NOMO-1 treated with dmso at 0.1 percent for 144 hours (cell line): Measurements from ENCODE around the gene ARMC3.

Experiments
- DNase-seq: peaks from one replicate; lab custom pipeline; 2025; ENCODE audit not compliant: unreplicated experiment; lab: John Stamatoyannopoulos, UW

Gene ARMC3

GRCh38 chr10:22988581-22989360 lies 60.9 kb downstream of the ARMC3 start:
- DNase-seq, result no peak

- no peak for DNase-seq
These were observed 62.6 kb downstream of the ARMC3 start for GRCh38 chr10:22990443-22990842.

GRCh38 chr10:22992075-22992474 lies 64.2 kb downstream of the ARMC3 start:
- no peak for DNase-seq

- no peak for DNase-seq
These were observed 64.8 kb downstream of the ARMC3 start for GRCh38 chr10:22992621-22993020.

GRCh38 chr10:22993314-22993713 lies 65.5 kb downstream of the ARMC3 start:
- no peak for DNase-seq

GRCh38 chr10:22997096-22997495 lies 69.2 kb downstream of the ARMC3 start:
- DNase-seq, result no peak

GRCh38 chr10:22998091-22998490 lies 70.2 kb downstream of the ARMC3 start:
- no peak for DNase-seq

GRCh38 chr10:22999942-23000341 lies 72.1 kb downstream of the ARMC3 start:
- no peak for DNase-seq

GRCh38 chr10:23001901-23002516 lies 74.2 kb downstream of the ARMC3 start:
- no peak for DNase-seq

- DNase-seq, result no peak
These were observed 77.3 kb downstream of the ARMC3 start for GRCh38 chr10:23005150-23005549.

GRCh38 chr10:23013581-23014335 lies 85.9 kb downstream of the ARMC3 start:
- DNase-seq, result no peak

GRCh38 chr10:23015021-23015707 lies 87.3 kb downstream of the ARMC3 start:
- no peak for DNase-seq

GRCh38 chr10:23016636-23017035 lies 88.8 kb downstream of the ARMC3 start:
- no peak for DNase-seq

GRCh38 chr10:23019633-23020032 lies 91.8 kb downstream of the ARMC3 start:
- no peak for DNase-seq

GRCh38 chr10:23021430-23021829 lies 93.6 kb downstream of the ARMC3 start:
- no peak for DNase-seq

GRCh38 chr10:23024002-23024401 lies 96.1 kb downstream of the ARMC3 start:
- no peak for DNase-seq

- DNase-seq, result no peak
These were observed 103.5 kb downstream of the ARMC3 start for GRCh38 chr10:23031318-23031717.

- DNase-seq, result no peak
These were observed 106.9 kb downstream of the ARMC3 start for GRCh38 chr10:23034790-23035189.

- no peak for DNase-seq
These were observed 107.7 kb downstream of the ARMC3 start for GRCh38 chr10:23035569-23035968.

GRCh38 chr10:23037152-23037551 lies 109.3 kb downstream of the ARMC3 start:
- no peak for DNase-seq

GRCh38 chr10:23037561-23037960 lies 109.7 kb downstream of the ARMC3 start:
- no peak for DNase-seq
